Activated CD8-positive, alpha-beta memory T cell treated with anti-CD3 and anti-CD28 coated beads, Interleukin-2, amount 10 ng/mL, durations not matched to agents 7 days and 5 days (primary cell): Measurements from ENCODE around the gene GHDC. TPM values are rescaled to one million over a fixed set of nuclear protein-coding genes. Genes with fewer than 3 reads are reported as not detected.
"Not testable (repeated sequence)": the region's sequence is repeated elsewhere in the genome, so short reads cannot be mapped to it uniquely, and the experiment has no call there.

Experiments
- ATAC-seq: fragments of 150-1000 bp; cut with Tn5 transposase; one replicate; pipeline ENCODE4 v1.10.0; 2021; ENCODE audit warnings: moderate library complexity
- CTCF ChIA-PET: fragments of 350-600 bp; sonication (Branson Sonifier 250); formaldehyde crosslinking; loops from one replicate; lab custom pipeline; 2021; ENCODE audit warnings: antibody characterized with exemption; lab: Charles Lee
- DNase-seq: peaks from one replicate; pipeline ENCODE4 v3.0.0-alpha.2; 2020
- H3K27ac Mint-ChIP-seq: one replicate; pipeline ENCODE4 v1.8.0; 2021; ENCODE audit warnings: mild to moderate bottlenecking, mixed read lengths
- H3K27me3 Mint-ChIP-seq: one replicate; pipeline ENCODE4 v1.8.0; 2021; ENCODE audit warnings: mixed read lengths
- H3K36me3 Mint-ChIP-seq: one replicate; pipeline ENCODE4 v1.8.0; 2021; ENCODE audit warnings: mild to moderate bottlenecking, mixed read lengths
- H3K4me1 Mint-ChIP-seq: one replicate; pipeline ENCODE4 v1.8.0; 2021; ENCODE audit warnings: mixed read lengths
- H3K4me3 Mint-ChIP-seq: one replicate; pipeline ENCODE4 v1.8.0; 2021; ENCODE audit warnings: mild to moderate bottlenecking, moderate library complexity, mixed read lengths
- H3K9me3 Mint-ChIP-seq: one replicate; pipeline ENCODE4 v1.8.0; 2022; ENCODE audit warnings: low read depth, mixed read lengths
- total RNA-seq, 2 experiments: library from RNA; stranded (reverse); gene quantifications; one replicate each; pipeline ENCODE4 v1.2.3, GENCODE V29; 2021

The GHDC gene
- total RNA-seq, 2 experiments from 2014 or later = 17.0 to 18.0 TPM

GRCh38 chr17:42224651-42225050 is 30.4 kb upstream of the GHDC start:
- no peak overlapping the region for H3K4me3 Mint-ChIP-seq
- H3K27ac Mint-ChIP-seq = no peak overlapping the region
- H3K36me3 Mint-ChIP-seq = peaks cover 24% of the 10 kb centered on the region
- ATAC-seq (no peak), DNase-seq (no peak)
- H3K9me3 Mint-ChIP-seq = no peaks in the 10 kb centered on the region
- no peaks in the 10 kb centered on the region for H3K27me3 Mint-ChIP-seq
- H3K4me1 Mint-ChIP-seq = peaks cover 16% of the 10 kb centered on the region
- CTCF ChIA-PET = interaction anchor here (0.6 to 1.3 kb wide), 2 partner anchors 25 to 64 kb away, joined by 3 read pairs; no protein-coding TSS in a partner anchor

GRCh38 chr17:42221886-42222745 is 27.8 kb upstream of the GHDC start:
- H3K27me3 Mint-ChIP-seq = no peaks in the 10 kb centered on the region
- H3K36me3 Mint-ChIP-seq = peaks cover 24% of the 10 kb centered on the region
- peak overlapping the region; percentile 52 for H3K27ac Mint-ChIP-seq
- H3K9me3 Mint-ChIP-seq = no peaks in the 10 kb centered on the region
- DNase-seq (peak; percentile 68), ATAC-seq (peak; percentile 83)
- CTCF ChIA-PET = interaction anchor here (0.6 to 2.4 kb wide), 39 partner anchors 10 to 356 kb away, joined by 3 to 51 read pairs (median 5); partner anchors contain the start of genes GHDC, STAT5A and STAT5B
- peaks cover 4% of the 10 kb centered on the region for H3K4me1 Mint-ChIP-seq
- no peak overlapping the region for H3K4me3 Mint-ChIP-seq

GRCh38 chr17:42219280-42219679 is 25.0 kb upstream of the GHDC start:
- H3K4me3 Mint-ChIP-seq, DNase-seq, CTCF ChIA-PET, H3K4me1 Mint-ChIP-seq, H3K27ac Mint-ChIP-seq, H3K27me3 Mint-ChIP-seq, ATAC-seq, H3K9me3 Mint-ChIP-seq: not testable (repeated sequence)
- peaks cover 28% of the 10 kb centered on the region for H3K36me3 Mint-ChIP-seq

- Mint-ChIP-seq H3K27me3 (no peaks in the 10 kb centered on the region), H3K9me3 (no peaks in the 10 kb centered on the region), H3K4me3 (no peak overlapping the region), H3K27ac (peak overlapping the region; percentile 17), H3K4me1 (no peaks in the 10 kb centered on the region), H3K36me3 (peaks cover 38% of the 10 kb centered on the region)
- CTCF ChIA-PET = interaction anchor here (0.7 to 1.2 kb wide), 3 partner anchors 13 to 188 kb away, joined by 3 read pairs; no protein-coding TSS in a partner anchor
- ATAC-seq = no peak
- DNase-seq = no peak
Measured at GRCh38 chr17:42214156-42214555, 19.9 kb upstream of the GHDC start.

- Mint-ChIP-seq H3K27ac (no peak overlapping the region), H3K36me3 (peaks cover 38% of the 10 kb centered on the region)
- CTCF ChIA-PET = interaction anchor here (1.9 kb wide), 1 partner anchor 9 kb away, joined by 7 read pairs; no protein-coding TSS in a partner anchor
Measured at GRCh38 chr17:42212382-42212781, 18.1 kb upstream of the GHDC start.

GRCh38 chr17:42211921-42212341 is 17.6 kb upstream of the GHDC start:
- not testable (repeated sequence) for H3K27ac Mint-ChIP-seq, H3K4me3 Mint-ChIP-seq, H3K27me3 Mint-ChIP-seq, ATAC-seq, H3K9me3 Mint-ChIP-seq, DNase-seq, H3K4me1 Mint-ChIP-seq
- H3K36me3 Mint-ChIP-seq = peaks cover 37% of the 10 kb centered on the region
- CTCF ChIA-PET = interaction anchor here (1.9 kb wide), 1 partner anchor 10 kb away, joined by 7 read pairs; no protein-coding TSS in a partner anchor

More at GRCh38 chr17:42212382-42212781, 18.1 kb upstream of the GHDC start:
- no peaks in the 10 kb centered on the region for H3K9me3 Mint-ChIP-seq
- H3K4me1 Mint-ChIP-seq = no peaks in the 10 kb centered on the region
- ATAC-seq (no peak), DNase-seq (no peak)
- no peak overlapping the region for H3K4me3 Mint-ChIP-seq
- H3K27me3 Mint-ChIP-seq = no peaks in the 10 kb centered on the region

- Mint-ChIP-seq H3K36me3 (peaks cover 42% of the 10 kb centered on the region), H3K4me1 (no peaks in the 10 kb centered on the region), H3K27me3 (no peaks in the 10 kb centered on the region), H3K27ac (no peak overlapping the region), H3K4me3 (no peak overlapping the region), H3K9me3 (no peaks in the 10 kb centered on the region)
- DNase-seq (no peak), ATAC-seq (no peak)
- CTCF ChIA-PET = no interaction called here
Measured at GRCh38 chr17:42210046-42210445, 15.8 kb upstream of the GHDC start.

- H3K4me1 Mint-ChIP-seq, H3K27ac Mint-ChIP-seq, CTCF ChIA-PET, H3K27me3 Mint-ChIP-seq, ATAC-seq, H3K9me3 Mint-ChIP-seq, H3K4me3 Mint-ChIP-seq, DNase-seq: not testable (repeated sequence)
- peaks cover 47% of the 10 kb centered on the region for H3K36me3 Mint-ChIP-seq
Measured at GRCh38 chr17:42206153-42206612, 11.9 kb upstream of the GHDC start.

GRCh38 chr17:42203354-42203753 is 9.1 kb upstream of the GHDC start:
- CTCF ChIA-PET = interaction anchor here (1.0 to 1.2 kb wide), 2 partner anchors 19 to 89 kb away, joined by 3 read pairs; no protein-coding TSS in a partner anchor
- Mint-ChIP-seq H3K27me3 (no peaks in the 10 kb centered on the region), H3K4me3 (no peak overlapping the region), H3K9me3 (no peaks in the 10 kb centered on the region), H3K36me3 (peaks cover 32% of the 10 kb centered on the region), H3K27ac (no peak overlapping the region), H3K4me1 (no peaks in the 10 kb centered on the region)
- DNase-seq (no peak), ATAC-seq (no peak)

- Mint-ChIP-seq H3K36me3 (peaks cover 31% of the 10 kb centered on the region), H3K27me3 (no peaks in the 10 kb centered on the region), H3K27ac (no peak overlapping the region), H3K4me3 (no peak overlapping the region), H3K4me1 (no peaks in the 10 kb centered on the region), H3K9me3 (no peaks in the 10 kb centered on the region)
- DNase-seq = no peak
- no peak for ATAC-seq
- CTCF ChIA-PET = interaction anchor here (1.0 kb wide), 1 partner anchor 19 kb away, joined by 3 read pairs; no protein-coding TSS in a partner anchor
Measured at GRCh38 chr17:42202696-42203095, 8.4 kb upstream of the GHDC start.

GRCh38 chr17:42202159-42202558 is 7.9 kb upstream of the GHDC start:
- Mint-ChIP-seq H3K9me3 (no peaks in the 10 kb centered on the region), H3K4me1 (no peaks in the 10 kb centered on the region), H3K36me3 (peaks cover 26% of the 10 kb centered on the region), H3K27me3 (no peaks in the 10 kb centered on the region), H3K4me3 (no peak overlapping the region), H3K27ac (no peak overlapping the region)
- CTCF ChIA-PET = interaction anchor here (1.0 kb wide), 1 partner anchor 20 kb away, joined by 3 read pairs; no protein-coding TSS in a partner anchor
- ATAC-seq (no peak), DNase-seq (no peak)

- DNase-seq (no peak), ATAC-seq (no peak)
- H3K4me1 Mint-ChIP-seq = no peaks in the 10 kb centered on the region
- no peaks in the 10 kb centered on the region for H3K9me3 Mint-ChIP-seq
- peaks cover 23% of the 10 kb centered on the region for H3K36me3 Mint-ChIP-seq
- no peaks in the 10 kb centered on the region for H3K27me3 Mint-ChIP-seq
- no peak overlapping the region for H3K4me3 Mint-ChIP-seq
- H3K27ac Mint-ChIP-seq = no peak overlapping the region
- CTCF ChIA-PET = no interaction called here
Measured at GRCh38 chr17:42201458-42201772, 7.1 kb upstream of the GHDC start.

- H3K36me3 Mint-ChIP-seq = peaks cover 19% of the 10 kb centered on the region
Measured at GRCh38 chr17:42200706-42201457, 6.6 kb upstream of the GHDC start.

More at GRCh38 chr17:42200706-42201457, 6.6 kb upstream of the GHDC start:
- H3K27me3 Mint-ChIP-seq = no peaks in the 10 kb centered on the region
- H3K9me3 Mint-ChIP-seq = no peaks in the 10 kb centered on the region
- CTCF ChIA-PET = interaction anchor here (1.2 kb wide), 1 partner anchor 19 kb away, joined by 3 read pairs; the partner anchor contains the start of gene KCNH4
- no peak overlapping the region for H3K27ac Mint-ChIP-seq
- ATAC-seq = no peak
- H3K4me1 Mint-ChIP-seq = no peaks in the 10 kb centered on the region
- DNase-seq = no peak
- no peak overlapping the region for H3K4me3 Mint-ChIP-seq
